Muscle of leg (tissue), 11 donors: Measurements from ENCODE around the gene NFATC2. TPM values are rescaled to one million over a fixed set of nuclear protein-coding genes. Genes with fewer than 3 reads are reported as not detected.

Experiments
- DNase-seq: peaks from one replicate; pipeline ENCODE4 v3.0.0; 2013
- H3K27ac ChIP-seq: one replicate; pipeline ENCODE4 v1.5.1; 2013; ENCODE audit warnings: mild to moderate bottlenecking, low read length, control low read depth
- H3K27me3 ChIP-seq: one replicate; pipeline ENCODE4 v1.6.1; 2013; ENCODE audit warnings: low read length; ENCODE audit not compliant: control insufficient read depth, insufficient read depth
- H3K36me3 ChIP-seq: one replicate; pipeline ENCODE4 v1.6.1; 2013; ENCODE audit warnings: low read length; ENCODE audit not compliant: control insufficient read depth, insufficient read depth
- H3K4me1 ChIP-seq: one replicate; pipeline ENCODE4 v1.6.1; 2013; ENCODE audit warnings: low read length; ENCODE audit not compliant: control insufficient read depth, insufficient read depth
- H3K4me3 ChIP-seq: one replicate; pipeline ENCODE4 v1.5.1; 2013; ENCODE audit warnings: low read length, control low read depth
- H3K9me3 ChIP-seq: replicated peaks from 2 replicates; pipeline ENCODE4 v1.6.1; 2013; ENCODE audit warnings: low read depth, low read length; ENCODE audit not compliant: control insufficient read depth
- WGBS: methylation state at CpG from one replicate; pipeline ENCODE4 v1.1.5; 2013; ENCODE audit warnings: missing lambda C conversion rate; ENCODE audit not compliant: insufficient coverage; 5-methylcytosine and 5-hydroxymethylcytosine counted together
- polyA plus RNA-seq, 8 donors: library from polyadenylated mRNA; unstranded; fragments of 120-200 nt; gene quantifications; one replicate each; pipeline versions ENCODE4 v1.2.1 to v1.2.3, GENCODE V29; 2013; ENCODE audit warnings: inconsistent platforms in 1 of 8, low replicate concordance in 1 of 8; ENCODE audit not compliant: insufficient read length in 8 of 8, insufficient read depth in 1 of 8
- total RNA-seq: library from RNA; stranded (reverse); fragments of 120-200 nt; gene quantifications from one replicate; pipeline ENCODE4 v1.2.4, GENCODE V29; 2013

NFATC2 gene
- total and polyA plus RNA-seq, 9 donors: 3.8 to 8.3 (median 5.7) TPM

- no peaks in the 10 kb centered on the region for H3K36me3 ChIP-seq
- H3K9me3 ChIP-seq: no peaks in the 10 kb centered on the region
- DNase-seq: no peak
- H3K27ac ChIP-seq: peak overlapping the region; percentile 9
- H3K4me1 ChIP-seq: peaks cover 27% of the 10 kb centered on the region
- no peaks in the 10 kb centered on the region for H3K27me3 ChIP-seq
- 50% methylated on average over 2 of the region's 4 CpGs for WGBS
- no peak overlapping the region for H3K4me3 ChIP-seq
These were observed 168.1 kb downstream of the NFATC2 start for GRCh38 chr20:51374456-51374830.

- 54% methylated on average over 6 of the region's 12 CpGs for WGBS
- peak overlapping the region; percentile 15 for H3K27ac ChIP-seq
- DNase-seq: peak; percentile 63
These were observed 168.6 kb downstream of the NFATC2 start for GRCh38 chr20:51373713-51374455.

GRCh38 chr20:51372966-51373365 is 169.6 kb downstream of the NFATC2 start:
- H3K4me3 ChIP-seq: no peak overlapping the region
- 76% methylated on average over 6 of the region's 7 CpGs for WGBS
- no peaks in the 10 kb centered on the region for H3K27me3 ChIP-seq
- no peaks in the 10 kb centered on the region for H3K9me3 ChIP-seq
- H3K4me1 ChIP-seq: peaks cover 27% of the 10 kb centered on the region
- no peak for DNase-seq
- H3K27ac ChIP-seq: no peak overlapping the region
- no peaks in the 10 kb centered on the region for H3K36me3 ChIP-seq

More at GRCh38 chr20:51373713-51374455, 168.6 kb downstream of the NFATC2 start:
- no peaks in the 10 kb centered on the region for H3K36me3 ChIP-seq
- peaks cover 27% of the 10 kb centered on the region for H3K4me1 ChIP-seq
- H3K9me3 ChIP-seq: no peaks in the 10 kb centered on the region
- H3K27me3 ChIP-seq: no peaks in the 10 kb centered on the region
- no peak overlapping the region for H3K4me3 ChIP-seq

DNA sequence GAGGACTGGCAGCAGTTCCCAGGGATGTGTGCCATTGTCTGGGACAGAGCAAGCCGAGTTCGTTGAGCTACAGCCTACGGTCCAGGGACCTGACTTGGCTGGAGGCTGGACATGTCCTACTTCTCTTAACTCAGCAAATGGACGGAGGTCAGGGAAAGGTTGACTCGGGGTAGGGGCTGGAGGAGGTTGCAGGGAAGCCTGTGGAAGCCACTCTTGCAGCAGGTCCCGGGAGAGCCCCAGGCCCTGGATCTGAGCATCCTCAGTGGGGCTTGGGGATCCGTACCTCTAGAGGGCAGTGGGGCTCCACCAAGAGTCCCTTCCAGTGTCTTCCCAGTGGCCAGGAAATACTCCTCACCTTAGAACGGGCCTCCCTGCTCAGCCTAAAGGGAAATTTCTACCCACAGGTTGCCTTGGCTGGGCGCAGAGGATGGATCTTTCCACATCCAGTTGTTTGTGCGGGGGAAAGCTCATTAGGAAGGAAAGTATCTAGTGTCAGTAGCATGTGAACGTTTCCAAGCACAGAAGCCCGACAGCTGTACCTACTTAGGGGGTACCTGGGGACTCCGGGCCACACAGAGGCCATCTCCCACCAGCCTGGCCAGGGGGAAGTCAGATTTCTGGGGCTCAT is 170.2 kb downstream of the NFATC2 start:
- Histone ChIP-seq H3K4me3 (no peak overlapping the region), H3K27ac (no peak overlapping the region), H3K27me3 (no peaks in the 10 kb centered on the region), H3K36me3 (no peaks in the 10 kb centered on the region), H3K4me1 (peaks cover 27% of the 10 kb centered on the region), H3K9me3 (no peaks in the 10 kb centered on the region)
- peak; percentile 77 for DNase-seq
- WGBS: 28% methylated on average over 10 of the region's 13 CpGs

GRCh38 chr20:51371720-51372119 is 170.8 kb downstream of the NFATC2 start:
- Histone ChIP-seq H3K9me3 (no peaks in the 10 kb centered on the region), H3K36me3 (no peaks in the 10 kb centered on the region), H3K4me3 (no peak overlapping the region), H3K27ac (no peak overlapping the region), H3K4me1 (peaks cover 28% of the 10 kb centered on the region), H3K27me3 (no peaks in the 10 kb centered on the region)
- WGBS: no CpG with 5 or more reads among the region's 4 CpGs
- no peak for DNase-seq

GRCh38 chr20:51369503-51369902 is 173.0 kb downstream of the NFATC2 start:
- no peak for DNase-seq
- H3K4me1 ChIP-seq: peaks cover 30% of the 10 kb centered on the region
- no peaks in the 10 kb centered on the region for H3K9me3 ChIP-seq
- no peaks in the 10 kb centered on the region for H3K27me3 ChIP-seq
- no peak overlapping the region for H3K27ac ChIP-seq
- 80% methylated on average over 10 of the region's 11 CpGs for WGBS
- no peak overlapping the region for H3K4me3 ChIP-seq
- no peaks in the 10 kb centered on the region for H3K36me3 ChIP-seq

GRCh38 chr20:51368461-51369211 is 173.9 kb downstream of the NFATC2 start:
- Histone ChIP-seq H3K4me3 (no peak overlapping the region), H3K36me3 (no peaks in the 10 kb centered on the region), H3K27me3 (no peaks in the 10 kb centered on the region), H3K27ac (no peak overlapping the region), H3K9me3 (peaks cover 2% of the 10 kb centered on the region), H3K4me1 (peaks cover 21% of the 10 kb centered on the region)
- WGBS: 86% methylated on average over 12 of the region's 13 CpGs
- DNase-seq: no peak

GRCh38 chr20:51366155-51366886 is 176.2 kb downstream of the NFATC2 start:
- Histone ChIP-seq H3K27ac (peak overlapping the region; percentile 24), H3K4me3 (no peak overlapping the region), H3K27me3 (no peaks in the 10 kb centered on the region), H3K4me1 (peaks cover 6% of the 10 kb centered on the region), H3K9me3 (peaks cover 6% of the 10 kb centered on the region), H3K36me3 (no peaks in the 10 kb centered on the region)
- 59% methylated on average over 9 of the region's 16 CpGs for WGBS
- DNase-seq: peak; percentile 69

DNA sequence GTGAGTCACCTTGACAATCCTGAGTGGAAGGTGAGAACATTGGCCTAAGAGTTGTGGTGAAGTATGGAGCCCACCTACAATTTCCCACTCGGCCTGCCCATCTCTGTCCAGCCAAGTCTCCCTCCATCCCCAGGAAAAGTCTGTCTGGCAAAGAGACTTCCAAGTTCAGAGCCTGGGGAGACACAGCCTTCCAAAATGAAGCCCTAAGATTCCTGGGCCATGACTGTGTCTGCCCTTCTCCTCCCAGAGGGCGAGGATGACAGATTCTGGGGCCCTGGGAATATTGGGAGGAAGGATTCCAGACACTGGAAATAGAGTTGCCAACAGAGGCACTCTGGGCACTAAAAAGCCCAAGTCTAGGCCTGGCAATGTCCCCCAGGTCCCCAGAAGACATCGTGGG is 176.8 kb downstream of the NFATC2 start:
- no peak for DNase-seq
- peaks cover 6% of the 10 kb centered on the region for H3K9me3 ChIP-seq
- 93% methylated on average over 1 of the region's 3 CpGs for WGBS

DNA sequence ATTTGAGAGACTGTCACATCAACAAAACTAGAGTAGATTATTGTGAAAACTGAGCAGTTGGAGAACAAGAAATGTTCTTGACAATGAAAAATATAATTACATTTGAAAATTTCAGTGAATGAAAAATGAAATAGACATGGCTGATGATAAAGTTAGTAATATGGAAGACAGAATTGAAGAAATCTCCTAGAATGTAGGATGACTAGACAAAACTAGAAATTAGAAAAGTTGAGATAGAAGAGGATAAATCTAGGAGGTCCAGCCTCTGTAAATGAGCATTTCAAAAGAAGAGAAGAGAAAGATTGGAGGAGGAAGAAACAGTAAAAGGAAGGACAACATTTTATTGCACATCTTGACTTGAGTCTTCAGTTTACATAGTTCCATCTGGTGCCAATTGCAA is 178.7 kb downstream of the NFATC2 start:
- H3K36me3 ChIP-seq: no peaks in the 10 kb centered on the region
- H3K4me1 ChIP-seq: peaks cover 6% of the 10 kb centered on the region
- H3K4me3 ChIP-seq: no peak overlapping the region
- DNase-seq: no peak
- H3K9me3 ChIP-seq: peaks cover 6% of the 10 kb centered on the region
- no peak overlapping the region for H3K27ac ChIP-seq
- peaks cover 2% of the 10 kb centered on the region for H3K27me3 ChIP-seq

More for the DNA sequence above, 176.8 kb downstream of the NFATC2 start:
- H3K27ac ChIP-seq: peak overlapping the region; percentile 24
- H3K36me3 ChIP-seq: no peaks in the 10 kb centered on the region
- peaks cover 6% of the 10 kb centered on the region for H3K4me1 ChIP-seq
- no peak overlapping the region for H3K4me3 ChIP-seq
- H3K27me3 ChIP-seq: no peaks in the 10 kb centered on the region
